Measurements from ENCODE around the gene CDC16. TPM values are rescaled to one million over a fixed set of nuclear protein-coding genes. Genes with fewer than 3 reads are reported as not detected.

The CDC16 gene
- total RNA-seq, 1 experiment from 2014 or later, result 61.0 TPM

DNA sequence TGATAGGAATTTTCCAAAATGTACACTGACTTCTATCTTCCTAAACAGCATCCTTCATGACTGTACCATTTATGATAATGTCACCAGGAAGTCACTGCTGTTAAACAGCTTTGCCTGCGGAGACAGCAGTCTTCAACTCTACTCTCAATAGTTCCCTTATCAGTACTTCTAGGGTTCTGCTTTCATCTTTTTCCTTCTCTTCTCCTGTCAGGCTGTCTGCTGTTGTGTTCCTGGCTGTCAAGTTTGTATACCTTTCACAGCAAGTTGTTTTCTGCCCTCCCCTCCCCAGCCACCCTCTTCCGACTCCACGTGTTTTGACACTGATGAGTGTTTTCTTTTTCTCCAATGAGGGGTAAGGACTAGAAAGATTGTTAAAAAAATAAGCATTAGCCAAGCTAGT lies 48.9 kb downstream of the CDC16 start:
- intact Hi-C loops (cut with micrococcal nuclease), result loop anchor here (2.0 kb wide), 1 partner anchor 29 kb away; no protein-coding TSS in a partner anchor
- peaks cover 15 to 23% of the 10 kb centered on the region in 2 experiments for H3K4me1 ChIP-seq (ENCODE audit: control insufficient read depth in 1 of 2, insufficient read depth in 2 of 2, low read length in 2 of 2)
- H3K4me3 ChIP-seq (replicated peaks in 1 of 2; ENCODE audit: low read depth in 1 of 2, low read length in 2 of 2), result no peak overlapping the region
- peaks cover 7 to 15% of the 10 kb centered on the region in 2 experiments; a peak in 2 of 4 replicates for H3K36me3 ChIP-seq (ENCODE audit: control insufficient read depth in 1 of 2, insufficient read depth in 2 of 2, low read length in 2 of 2)
- BruUV-seq (replicated peaks), result no TSS peak
- H3K4me2 ChIP-seq (ENCODE audit: low read length), result peak overlapping the region; percentile 10; the same call in 1 of the 2 replicates
- peaks cover 21% of the 10 kb centered on the region for H3K79me2 ChIP-seq (ENCODE audit: insufficient read depth, low read length)
- H3K9me2 ChIP-seq (ENCODE audit: insufficient read depth), result no peaks in the 10 kb centered on the region
- ChIA-PET CTCF (no interaction called here), POLR2A (no interaction called here), RAD21 (ENCODE audit: low non-redundant PET in 1 of 2, low total read pairs in 2 of 2, uncharacterized antibody in 2 of 2, unreplicated experiment in 2 of 2) (no interaction called here)
- H3K9me3 ChIP-seq (ENCODE audit: control insufficient read depth in 1 of 2, insufficient read depth in 1 of 2, low read depth in 1 of 2, low read length in 2 of 2), result no peaks in the 10 kb centered on the region
- ATAC-seq (no peak), DNase-seq (ENCODE audit: low read depth, low spot score) (no peak)
- no peaks in the 10 kb centered on the region for H4K20me1 ChIP-seq (ENCODE audit: insufficient read depth)
- no peak for TF ChIP-seq YY1 (IDR thresholded peaks at IDR 0.05; ENCODE audit: extremely low read depth, insufficient replicate concordance, low read depth, low read length)
- no peak for TF ChIP-seq ELF1 (IDR thresholded peaks at IDR 0.05; ENCODE audit: borderline replicate concordance, low read depth)
- TF ChIP-seq, protein P1, sequence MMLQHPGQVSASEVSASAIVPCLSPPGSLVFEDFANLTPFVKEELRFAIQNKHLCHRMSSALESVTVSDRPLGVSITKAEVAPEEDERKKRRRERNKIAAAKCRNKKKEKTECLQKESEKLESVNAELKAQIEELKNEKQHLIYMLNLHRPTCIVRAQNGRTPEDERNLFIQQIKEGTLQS (IDR thresholded peaks at IDR 0.05), result no peak
- TF ChIP-seq POLR2A (IDR thresholded peaks at IDR 0.05; ENCODE audit: borderline replicate concordance, extremely low read depth, insufficient read depth, insufficient read length), result no peak
- TF ChIP-seq, protein P2, sequence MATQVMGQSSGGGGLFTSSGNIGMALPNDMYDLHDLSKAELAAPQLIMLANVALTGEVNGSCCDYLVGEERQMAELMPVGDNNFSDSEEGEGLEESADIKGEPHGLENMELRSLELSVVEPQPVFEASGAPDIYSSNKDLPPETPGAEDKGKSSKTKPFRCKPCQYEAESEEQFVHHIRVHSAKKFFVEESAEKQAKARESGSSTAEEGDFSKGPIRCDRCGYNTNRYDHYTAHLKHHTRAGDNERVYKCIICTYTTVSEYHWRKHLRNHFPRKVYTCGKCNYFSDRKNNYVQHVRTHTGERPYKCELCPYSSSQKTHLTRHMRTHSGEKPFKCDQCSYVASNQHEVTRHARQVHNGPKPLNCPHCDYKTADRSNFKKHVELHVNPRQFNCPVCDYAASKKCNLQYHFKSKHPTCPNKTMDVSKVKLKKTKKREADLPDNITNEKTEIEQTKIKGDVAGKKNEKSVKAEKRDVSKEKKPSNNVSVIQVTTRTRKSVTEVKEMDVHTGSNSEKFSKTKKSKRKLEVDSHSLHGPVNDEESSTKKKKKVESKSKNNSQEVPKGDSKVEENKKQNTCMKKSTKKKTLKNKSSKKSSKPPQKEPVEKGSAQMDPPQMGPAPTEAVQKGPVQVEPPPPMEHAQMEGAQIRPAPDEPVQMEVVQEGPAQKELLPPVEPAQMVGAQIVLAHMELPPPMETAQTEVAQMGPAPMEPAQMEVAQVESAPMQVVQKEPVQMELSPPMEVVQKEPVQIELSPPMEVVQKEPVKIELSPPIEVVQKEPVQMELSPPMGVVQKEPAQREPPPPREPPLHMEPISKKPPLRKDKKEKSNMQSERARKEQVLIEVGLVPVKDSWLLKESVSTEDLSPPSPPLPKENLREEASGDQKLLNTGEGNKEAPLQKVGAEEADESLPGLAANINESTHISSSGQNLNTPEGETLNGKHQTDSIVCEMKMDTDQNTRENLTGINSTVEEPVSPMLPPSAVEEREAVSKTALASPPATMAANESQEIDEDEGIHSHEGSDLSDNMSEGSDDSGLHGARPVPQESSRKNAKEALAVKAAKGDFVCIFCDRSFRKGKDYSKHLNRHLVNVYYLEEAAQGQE (IDR thresholded peaks at IDR 0.05; ENCODE audit: low read depth), result no peak
- H2AFZ ChIP-seq (ENCODE audit: low read depth, low read length, poor library complexity, severe bottlenecking), result no peak overlapping the region
- no peak overlapping the region for H3K9ac ChIP-seq (ENCODE audit: low read length)
- no peak overlapping the region for H3K27ac ChIP-seq (ENCODE audit: low read depth, low read length)
- H3K27me3 ChIP-seq (ENCODE audit: insufficient read depth, low read length), result no peaks in the 10 kb centered on the region

DNA sequence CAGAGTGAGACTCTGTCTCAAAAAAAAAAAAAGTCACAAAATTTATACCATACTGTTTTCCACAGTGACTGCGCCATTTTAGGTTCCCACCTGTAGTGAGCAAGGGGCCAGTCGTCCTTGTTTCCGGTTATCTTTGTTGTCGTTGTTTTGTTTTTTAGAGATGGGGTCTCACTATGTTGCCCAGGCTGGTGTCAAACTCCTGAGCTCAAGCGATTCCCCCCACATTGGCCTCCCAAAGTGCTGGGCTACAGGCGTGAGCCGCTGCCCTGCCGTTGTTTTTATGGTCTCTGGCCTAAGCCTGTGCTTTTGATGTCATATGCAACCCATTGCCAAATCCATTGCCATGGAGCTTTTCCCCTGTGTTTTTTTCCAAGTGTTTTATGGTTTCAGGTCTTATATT lies 50.0 kb downstream of the CDC16 start:
- ChIA-PET CTCF (no interaction called here), POLR2A (no interaction called here)

More for the DNA sequence above, 50.0 kb downstream of the CDC16 start:
- H3K4me1 ChIP-seq (ENCODE audit: control insufficient read depth in 1 of 2, insufficient read depth in 2 of 2, low read length in 2 of 2), result peaks cover 15 to 21% of the 10 kb centered on the region in 2 experiments
- H3K79me2 ChIP-seq (ENCODE audit: insufficient read depth, low read length), result peaks cover 21% of the 10 kb centered on the region
- H3K9ac ChIP-seq (ENCODE audit: low read length), result no peak overlapping the region
- no peaks in the 10 kb centered on the region for H3K9me2 ChIP-seq (ENCODE audit: insufficient read depth)
- RAD21 ChIA-PET (ENCODE audit: low non-redundant PET in 1 of 2, low total read pairs in 2 of 2, uncharacterized antibody in 2 of 2, unreplicated experiment in 2 of 2), result no interaction called here
- peaks cover 7 to 15% of the 10 kb centered on the region in 2 experiments; a peak in 2 of 4 replicates for H3K36me3 ChIP-seq (ENCODE audit: control insufficient read depth in 1 of 2, insufficient read depth in 2 of 2, low read length in 2 of 2)
- no peak overlapping the region for H3K27ac ChIP-seq (ENCODE audit: low read depth, low read length)
- H2AFZ ChIP-seq (ENCODE audit: low read depth, low read length, poor library complexity, severe bottlenecking), result no peak overlapping the region
- no TSS peak for BruUV-seq (replicated peaks)
- H4K20me1 ChIP-seq (ENCODE audit: insufficient read depth), result no peaks in the 10 kb centered on the region
- DNase-seq (ENCODE audit: low read depth, low spot score) (no peak), ATAC-seq (no peak)
- no peak for TF ChIP-seq POLR2AphosphoS5 (IDR thresholded peaks at IDR 0.05; ENCODE audit: low read depth, low read length)
- TF ChIP-seq ZNF274 (IDR thresholded peaks at IDR 0.05; ENCODE audit: low read depth, low read length), result no peak
- no peak for TF ChIP-seq FOSL1 (IDR thresholded peaks at IDR 0.05; ENCODE audit: low read depth)
- TF ChIP-seq, protein P3, sequence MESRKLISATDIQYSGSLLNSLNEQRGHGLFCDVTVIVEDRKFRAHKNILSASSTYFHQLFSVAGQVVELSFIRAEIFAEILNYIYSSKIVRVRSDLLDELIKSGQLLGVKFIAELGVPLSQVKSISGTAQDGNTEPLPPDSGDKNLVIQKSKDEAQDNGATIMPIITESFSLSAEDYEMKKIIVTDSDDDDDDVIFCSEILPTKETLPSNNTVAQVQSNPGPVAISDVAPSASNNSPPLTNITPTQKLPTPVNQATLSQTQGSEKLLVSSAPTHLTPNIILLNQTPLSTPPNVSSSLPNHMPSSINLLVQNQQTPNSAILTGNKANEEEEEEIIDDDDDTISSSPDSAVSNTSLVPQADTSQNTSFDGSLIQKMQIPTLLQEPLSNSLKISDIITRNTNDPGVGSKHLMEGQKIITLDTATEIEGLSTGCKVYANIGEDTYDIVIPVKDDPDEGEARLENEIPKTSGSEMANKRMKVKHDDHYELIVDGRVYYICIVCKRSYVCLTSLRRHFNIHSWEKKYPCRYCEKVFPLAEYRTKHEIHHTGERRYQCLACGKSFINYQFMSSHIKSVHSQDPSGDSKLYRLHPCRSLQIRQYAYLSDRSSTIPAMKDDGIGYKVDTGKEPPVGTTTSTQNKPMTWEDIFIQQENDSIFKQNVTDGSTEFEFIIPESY (IDR thresholded peaks at IDR 0.05; ENCODE audit: extremely low read depth, insufficient replicate concordance, low read length), result no peak
- TF ChIP-seq POLR2A (IDR thresholded peaks at IDR 0.05; ENCODE audit: borderline replicate concordance, extremely low read depth, insufficient read depth, insufficient read length), result no peak
- no peak for TF ChIP-seq EZH2phosphoT487 (IDR thresholded peaks at IDR 0.05; ENCODE audit: borderline replicate concordance)
- no peak for TF ChIP-seq CEBPB (IDR thresholded peaks at IDR 0.05; ENCODE audit: low read depth)
- no peak for TF ChIP-seq CBX3 (IDR thresholded peaks at IDR 0.05; ENCODE audit: low read depth)
- TF ChIP-seq EZH2 (IDR thresholded peaks at IDR 0.05), result no peak
- no peaks in the 10 kb centered on the region for H3K27me3 ChIP-seq (ENCODE audit: insufficient read depth, low read length)
- no peak overlapping the region for H3K4me3 ChIP-seq (replicated peaks in 1 of 2; ENCODE audit: low read depth in 1 of 2, low read length in 2 of 2)
- no peak overlapping the region for H3K4me2 ChIP-seq (ENCODE audit: low read length)
- intact Hi-C loops (cut with micrococcal nuclease), result no loop called here
- H3K9me3 ChIP-seq (ENCODE audit: control insufficient read depth in 1 of 2, insufficient read depth in 1 of 2, low read depth in 1 of 2, low read length in 2 of 2), result no peaks in the 10 kb centered on the region
